Urinary bladder (tissue), 4 donors: ENCODE measurements around the gene PHACTR1. TPM values are rescaled to one million over a fixed set of nuclear protein-coding genes. Genes with fewer than 3 reads are reported as not detected.

Source experiments
- DNase-seq: peaks from one replicate; pipeline ENCODE4 v3.0.0-alpha.2; 2015; ENCODE audit errors: extremely low spot score
- H3K27ac ChIP-seq: one replicate; pipeline ENCODE4 v1.5.1; 2013; ENCODE audit warnings: low read depth, mild to moderate bottlenecking, moderate library complexity
- H3K36me3 ChIP-seq: one replicate; pipeline ENCODE4 v1.6.1; 2013; ENCODE audit warnings: mild to moderate bottlenecking, moderate library complexity; ENCODE audit not compliant: insufficient read depth
- H3K4me1 ChIP-seq: one replicate; pipeline ENCODE4 v1.6.1; 2013; ENCODE audit warnings: mild to moderate bottlenecking, moderate library complexity; ENCODE audit not compliant: insufficient read depth
- H3K4me3 ChIP-seq: one replicate; pipeline ENCODE4 v1.5.1; 2013; ENCODE audit warnings: low read depth, low read length
- WGBS: extraction: QIAGEN DNeasy Blood & Tissue Kit; methylation state at CpG from one replicate; pipeline ENCODE4 v1.1.7; 2013; 5-methylcytosine and 5-hydroxymethylcytosine counted together
- polyA plus RNA-seq: library from polyadenylated mRNA; stranded (reverse); fragments of 200-250 nt; gene quantifications from one replicate; pipeline ENCODE4 v1.2.3, GENCODE V29; 2013
- total RNA-seq: library from RNA; depleted of rRNA; stranded (reverse); fragments of >200 nt; gene quantifications from one replicate; pipeline ENCODE4 v1.2.3, GENCODE V29; 2014
- donor health status: healthy with polysubstance abuse.
- donor health status: healthy.

PHACTR1 gene
- total and polyA plus RNA-seq, 2 donors = 3.3 to 4.3 TPM

- no peak for DNase-seq
- 81% methylated on average over 2 of the region's 2 CpGs for WGBS
- Histone ChIP-seq H3K27ac (no peak overlapping the region), H3K4me1 (no peaks in the 10 kb centered on the region), H3K36me3 (no peaks in the 10 kb centered on the region), H3K4me3 (no peak overlapping the region)
Measured at GRCh38 chr6:13027207-13027606, 310.6 kb downstream of the PHACTR1 start.

GRCh38 chr6:13030396-13030795 is 313.8 kb downstream of the PHACTR1 start:
- Histone ChIP-seq H3K36me3 (no peaks in the 10 kb centered on the region), H3K27ac (no peak overlapping the region), H3K4me3 (no peak overlapping the region), H3K4me1 (no peaks in the 10 kb centered on the region)
- DNase-seq = no peak
- WGBS = 46% methylated on average over 3 of the region's 3 CpGs

DNA sequence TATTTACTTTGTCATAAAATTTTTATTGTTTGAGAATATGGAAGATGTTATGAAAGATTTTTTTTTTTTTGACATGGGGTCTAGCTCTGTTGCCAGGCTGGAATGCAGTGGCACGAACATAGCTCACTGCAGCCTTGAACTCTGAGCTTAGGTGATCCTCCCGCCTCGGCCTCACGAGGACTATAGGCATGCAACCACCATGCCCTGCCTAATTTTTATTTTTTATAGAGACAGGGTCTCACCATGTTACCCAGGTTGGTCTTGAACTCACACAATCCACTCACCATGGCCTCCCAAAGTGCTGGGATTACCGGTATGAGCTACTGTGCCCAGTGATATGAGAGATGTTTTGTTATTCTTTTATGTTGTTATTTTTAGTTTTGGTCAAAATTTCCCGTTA is 316.0 kb downstream of the PHACTR1 start:
- no peak overlapping the region for H3K4me3 ChIP-seq
- 59% methylated on average over 6 of the region's 6 CpGs for WGBS
- no peak for DNase-seq
- no peak overlapping the region for H3K27ac ChIP-seq
- no peaks in the 10 kb centered on the region for H3K36me3 ChIP-seq
- H3K4me1 ChIP-seq = no peaks in the 10 kb centered on the region

DNA sequence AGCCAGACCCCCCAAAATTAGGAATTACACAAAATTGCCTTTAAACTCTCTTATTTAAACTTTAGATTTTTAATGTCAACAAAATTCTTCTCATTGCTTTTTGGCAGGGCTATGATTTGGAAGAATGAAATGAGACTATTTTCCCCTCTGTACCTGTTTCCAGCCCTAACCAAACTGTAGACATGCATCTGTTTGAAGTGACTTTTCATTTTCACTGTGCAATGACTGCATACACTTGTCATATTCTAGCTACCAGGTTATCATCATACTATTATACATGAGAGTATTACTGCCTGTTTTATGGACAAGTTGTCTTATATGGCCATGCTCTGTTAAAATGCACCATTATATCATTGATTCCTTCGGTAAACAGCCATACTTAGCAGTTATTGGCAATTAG is 316.6 kb downstream of the PHACTR1 start:
- 81% methylated on average over 1 of the region's 1 CpG for WGBS
- no peaks in the 10 kb centered on the region for H3K36me3 ChIP-seq
- H3K4me3 ChIP-seq = no peak overlapping the region
- no peaks in the 10 kb centered on the region for H3K4me1 ChIP-seq
- no peak overlapping the region for H3K27ac ChIP-seq
- DNase-seq = no peak

GRCh38 chr6:13034316-13034715 is 317.7 kb downstream of the PHACTR1 start:
- Histone ChIP-seq H3K27ac (no peak overlapping the region), H3K4me3 (no peak overlapping the region), H3K4me1 (peaks cover 1% of the 10 kb centered on the region), H3K36me3 (no peaks in the 10 kb centered on the region)
- WGBS = 51% methylated on average over 1 of the region's 1 CpG
- DNase-seq = no peak

DNA sequence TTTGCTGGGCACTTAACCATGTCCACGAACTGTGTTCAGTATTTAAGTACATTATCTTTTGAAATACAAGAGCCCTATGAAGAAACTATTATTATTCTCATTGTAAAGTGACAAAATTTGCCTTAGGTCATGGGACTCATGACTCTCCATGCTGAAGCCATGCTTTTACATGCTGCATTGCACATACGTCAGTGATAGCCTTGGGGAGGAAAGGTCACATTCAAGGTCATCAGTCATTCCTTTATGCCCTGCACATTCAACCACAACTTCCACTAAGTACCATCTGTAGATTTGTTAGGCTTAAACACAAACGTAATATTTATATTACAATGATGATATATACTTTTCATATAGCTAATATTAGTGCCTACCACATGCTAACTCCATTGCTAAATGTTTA is 319.0 kb downstream of the PHACTR1 start:
- Histone ChIP-seq H3K27ac (no peak overlapping the region), H3K4me3 (no peak overlapping the region), H3K4me1 (peaks cover 2% of the 10 kb centered on the region), H3K36me3 (no peaks in the 10 kb centered on the region)
- WGBS = 82% methylated on average over 3 of the region's 3 CpGs
- no peak for DNase-seq

DNA sequence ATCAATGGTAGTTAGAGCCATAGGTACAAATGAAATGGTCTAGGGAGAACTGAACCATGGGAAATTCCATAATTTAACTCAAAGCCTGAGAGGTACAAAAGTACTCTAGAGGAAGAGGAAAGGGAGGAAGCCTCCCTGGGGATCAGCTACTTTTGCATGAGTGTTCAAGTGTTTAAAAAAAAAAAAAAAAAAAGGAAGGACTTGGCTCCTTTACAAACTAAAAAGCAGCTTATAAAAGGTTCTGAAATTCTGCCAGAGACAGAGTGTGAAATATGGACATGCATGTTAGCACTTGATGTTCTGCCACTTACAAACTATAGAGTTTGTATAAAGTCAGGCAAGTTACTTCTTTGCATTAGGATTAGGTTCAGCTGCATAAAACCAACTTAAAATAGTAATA is 321.7 kb downstream of the PHACTR1 start:
- Histone ChIP-seq H3K4me1 (peaks cover 2% of the 10 kb centered on the region), H3K27ac (no peak overlapping the region), H3K4me3 (no peak overlapping the region), H3K36me3 (no peaks in the 10 kb centered on the region)
- peak; percentile 40 for DNase-seq

- no peak for DNase-seq
- peaks cover 2% of the 10 kb centered on the region for H3K4me1 ChIP-seq
- H3K36me3 ChIP-seq = no peaks in the 10 kb centered on the region
- H3K4me3 ChIP-seq = no peak overlapping the region
- WGBS = 66% methylated on average over 2 of the region's 2 CpGs
- H3K27ac ChIP-seq = no peak overlapping the region
Measured at GRCh38 chr6:13038741-13039190, 322.2 kb downstream of the PHACTR1 start.

DNA sequence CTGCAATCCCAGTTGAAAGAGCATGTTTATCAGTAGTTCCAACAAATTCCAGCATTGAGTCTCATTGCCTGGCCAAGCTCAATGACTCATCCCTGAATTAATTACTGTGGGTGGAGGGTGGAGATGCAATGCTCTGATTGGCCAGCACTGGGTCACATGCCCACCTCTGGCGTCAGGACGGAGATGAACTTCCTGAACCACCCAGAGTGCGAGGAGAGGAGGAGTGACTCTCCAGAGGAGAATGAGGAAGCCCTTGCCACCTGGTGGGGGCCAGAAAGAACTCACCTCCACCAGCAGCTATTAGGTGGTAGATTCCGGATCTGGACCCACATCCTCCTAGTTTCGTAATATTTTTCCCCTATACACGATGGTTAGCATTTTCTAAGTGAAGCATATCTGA is 327.8 kb downstream of the PHACTR1 start:
- H3K36me3 ChIP-seq = no peaks in the 10 kb centered on the region
- no peaks in the 10 kb centered on the region for H3K4me1 ChIP-seq
- WGBS = 84% methylated on average over 6 of the region's 6 CpGs
- H3K4me3 ChIP-seq = no peak overlapping the region
- H3K27ac ChIP-seq = no peak overlapping the region
- DNase-seq = no peak

GRCh38 chr6:13044896-13045295 is 328.3 kb downstream of the PHACTR1 start:
- WGBS = 75% methylated on average over 4 of the region's 4 CpGs
- no peak for DNase-seq

DNA sequence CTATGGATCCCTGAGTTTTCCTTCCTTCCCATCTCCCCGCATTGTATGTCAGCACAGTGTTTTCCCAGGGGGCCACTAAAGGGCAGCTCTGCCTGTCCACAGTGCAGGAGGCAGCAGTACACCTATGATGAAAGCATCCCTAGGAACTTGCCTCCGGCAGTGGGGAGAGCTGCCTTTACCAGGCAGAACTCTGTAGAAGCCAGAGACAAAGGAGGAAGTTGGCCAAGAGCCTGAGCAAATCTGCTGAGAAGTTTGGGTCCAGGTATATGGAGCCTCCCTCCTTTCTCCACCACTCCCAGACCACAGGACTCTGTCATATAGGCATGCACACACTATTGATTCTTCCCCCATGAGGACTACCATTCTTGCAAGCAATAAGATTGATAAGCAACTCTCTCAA is 329.1 kb downstream of the PHACTR1 start:
- Histone ChIP-seq H3K4me3 (no peak overlapping the region), H3K4me1 (no peaks in the 10 kb centered on the region), H3K36me3 (no peaks in the 10 kb centered on the region), H3K27ac (no peak overlapping the region)
- 82% methylated on average over 2 of the region's 2 CpGs for WGBS
- DNase-seq = no peak

More at GRCh38 chr6:13044896-13045295, 328.3 kb downstream of the PHACTR1 start:
- Histone ChIP-seq H3K36me3 (no peaks in the 10 kb centered on the region), H3K27ac (no peak overlapping the region), H3K4me1 (no peaks in the 10 kb centered on the region), H3K4me3 (no peak overlapping the region)

- Histone ChIP-seq H3K36me3 (no peaks in the 10 kb centered on the region), H3K4me1 (no peaks in the 10 kb centered on the region), H3K27ac (no peak overlapping the region), H3K4me3 (no peak overlapping the region)
- WGBS = 91% methylated on average over 4 of the region's 4 CpGs
- DNase-seq = no peak
Measured at GRCh38 chr6:13046084-13046483, 329.5 kb downstream of the PHACTR1 start.

DNA sequence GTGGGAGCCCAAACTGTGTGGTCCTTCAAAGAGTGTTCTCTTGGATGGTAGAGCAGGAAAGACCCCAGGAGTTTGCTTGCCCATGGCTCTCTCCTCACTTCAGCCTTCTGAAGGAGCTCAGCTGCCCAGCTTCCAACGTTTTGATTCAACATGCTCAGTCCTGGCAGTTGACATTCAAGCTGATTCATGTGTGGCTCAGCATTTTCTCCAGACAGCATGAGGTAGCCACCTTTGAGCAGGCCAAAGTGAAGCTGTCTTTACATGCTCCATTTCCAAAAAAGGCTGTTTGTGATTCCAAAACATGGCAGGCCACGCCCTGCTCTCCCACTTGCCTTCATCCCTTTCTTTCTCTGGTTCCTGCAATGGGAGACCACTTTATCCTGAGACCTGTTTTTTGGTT is 331.5 kb downstream of the PHACTR1 start:
- Histone ChIP-seq H3K4me3 (no peak overlapping the region), H3K36me3 (no peaks in the 10 kb centered on the region), H3K27ac (no peak overlapping the region), H3K4me1 (no peaks in the 10 kb centered on the region)
- 66% methylated on average over 2 of the region's 2 CpGs for WGBS
- no peak for DNase-seq

DNA sequence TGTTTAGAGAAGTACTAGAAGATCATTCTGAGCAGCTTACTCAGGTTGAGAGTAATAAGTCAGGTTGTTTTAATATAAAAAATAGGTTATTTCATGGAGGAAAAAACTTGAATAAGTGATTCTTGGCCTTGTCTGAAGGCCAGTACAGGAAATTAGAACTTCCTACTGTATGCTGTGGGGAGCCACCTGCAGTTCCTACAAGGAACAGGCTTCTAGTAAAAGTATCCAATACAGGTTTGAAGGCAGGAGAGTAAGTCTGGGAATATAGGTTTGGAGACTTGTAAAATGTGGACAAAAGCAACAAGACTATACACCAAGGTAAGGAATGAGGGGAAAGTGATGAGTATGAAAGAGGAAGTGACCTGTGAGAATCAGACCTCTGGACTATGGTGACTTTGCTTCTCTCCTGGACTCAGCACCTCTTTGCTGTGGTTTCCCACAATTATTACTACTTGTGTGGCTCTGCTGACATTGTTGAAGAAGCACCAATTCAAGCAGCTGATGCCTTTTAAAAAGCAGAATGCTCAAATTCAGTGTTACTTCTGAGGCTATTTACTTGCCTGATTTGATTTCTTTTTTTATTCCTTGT is 333.2 kb downstream of the PHACTR1 start:
- Histone ChIP-seq H3K27ac (no peak overlapping the region), H3K4me3 (no peak overlapping the region), H3K4me1 (no peaks in the 10 kb centered on the region), H3K36me3 (no peaks in the 10 kb centered on the region)
- no peak for DNase-seq

DNA sequence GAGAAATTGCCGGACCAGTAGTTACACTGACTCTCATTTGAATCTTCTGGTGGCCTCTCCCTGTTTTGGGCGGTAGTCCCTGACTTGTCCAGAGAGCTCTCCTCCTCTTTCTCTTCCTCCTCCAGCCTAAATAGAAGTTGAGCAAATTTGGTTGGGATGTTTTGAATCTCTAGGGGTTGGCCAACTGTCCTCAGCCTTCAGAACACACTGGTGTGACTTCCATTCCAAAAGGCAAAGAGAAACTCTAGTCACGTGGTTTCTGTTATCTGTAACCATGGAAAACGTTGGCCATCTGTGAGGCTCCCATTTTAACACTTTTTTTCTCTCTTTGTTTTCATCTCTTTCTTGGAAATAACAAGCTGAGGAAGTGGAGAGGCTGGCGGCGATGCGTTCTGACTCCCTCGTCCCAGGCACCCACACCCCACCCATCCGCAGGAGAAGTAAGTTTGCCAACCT is 336.5 kb downstream of the PHACTR1 start:
- H3K27ac ChIP-seq = no peak overlapping the region
- no peaks in the 10 kb centered on the region for H3K36me3 ChIP-seq
- no peaks in the 10 kb centered on the region for H3K4me1 ChIP-seq
- 76% methylated on average over 9 of the region's 9 CpGs for WGBS
- DNase-seq = no peak
- no peak overlapping the region for H3K4me3 ChIP-seq
